Measurements from ENCODE around the gene PGAP6. TPM values are rescaled to one million over a fixed set of nuclear protein-coding genes. Genes with fewer than 3 reads are reported as not detected.

Gene PGAP6
- polyA plus RNA-seq, 1 of the 3 experiments (the other 2 are of a cell fraction), result 133 TPM

DNA sequence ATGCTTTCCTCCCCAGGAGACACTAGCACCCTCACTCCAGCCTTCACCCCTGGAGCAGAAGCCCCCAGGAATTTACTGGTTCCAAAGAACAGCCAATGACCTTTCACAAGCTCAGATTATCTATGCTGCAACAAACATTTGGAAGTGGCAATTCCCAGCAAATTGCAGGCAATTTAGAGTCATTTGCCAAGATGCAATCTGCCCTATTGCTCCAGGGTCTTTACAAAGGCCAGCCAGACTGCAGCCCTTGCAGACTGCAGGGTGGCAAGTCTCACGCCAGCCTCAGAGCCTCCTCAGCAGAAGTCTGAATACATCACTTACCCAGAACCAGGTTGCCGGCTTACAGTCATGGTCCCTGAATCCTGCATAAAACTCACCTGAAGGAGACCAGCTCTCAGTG is 51.0 kb downstream of the PGAP6 start:
- DNase-seq, result peak; percentile 83
- CTCF ChIA-PET, result interaction anchor here (1.2 to 1.7 kb wide), 4 partner anchors 22 to 226 kb away, joined by 3 read pairs; partner anchors contain the start of gene HBQ1
- POLR2A ChIA-PET, result no interaction called here
- no peaks in the 10 kb centered on the region for H3K9me2 ChIP-seq
- H3K27ac ChIP-seq (ENCODE audit: low read depth in 2 of 2, low read length in 1 of 2), result peak overlapping the region in 1 of 2 experiments; percentile 69; a peak in 2 of 4 replicates
- 67% methylated on average over 1 of the region's 2 CpGs for WGBS (ENCODE audit: low lambda C conversion rate)
- peaks cover 87% of the 10 kb centered on the region for H4K20me1 ChIP-seq (ENCODE audit: insufficient read depth)
- H3F3A ChIP-seq (replicated peaks; ENCODE audit: insufficient read depth), result peaks cover 5% of the 10 kb centered on the region
- no peaks in the 10 kb centered on the region for H3K36me3 ChIP-seq (replicated peaks in 1 of 2; ENCODE audit: control insufficient read depth in 1 of 2, insufficient read depth in 2 of 2, low read length in 1 of 2)
- no peak overlapping the region for H3K4me2 ChIP-seq
- TF ChIP-seq CHD2 (IDR thresholded peaks at IDR 0.05; ENCODE audit: low read length, partially characterized antibody) (peak; percentile 46), MXI1 (IDR thresholded peaks at IDR 0.05; ENCODE audit: low read depth, low read length) (peak; percentile 52; the same call in 1 of the 2 replicates), TAF1 (IDR thresholded peaks at IDR 0.05; ENCODE audit: borderline replicate concordance, low read depth, low read length) (no peak), SMC3 (IDR thresholded peaks at IDR 0.05; ENCODE audit: low read depth, low read length) (no peak), NRF1 (IDR thresholded peaks at IDR 0.05; ENCODE audit: low read depth, low read length) (no peak), FOSL2 (IDR thresholded peaks at IDR 0.05; ENCODE audit: borderline replicate concordance, low read depth) (no peak), EP300 (IDR thresholded peaks at IDR 0.05; ENCODE audit: borderline replicate concordance in 1 of 2, low read depth in 1 of 2, low read length in 1 of 2) (peak in 1 of 2 experiments; percentile 77; a peak in 1 of 4 replicates), SIN3A (IDR thresholded peaks at IDR 0.05; ENCODE audit: borderline replicate concordance, low read depth, low read length) (no peak), RCOR1 (IDR thresholded peaks at IDR 0.05; ENCODE audit: low read length) (peak; percentile 88), GATA2 (CRISPR knock-in tag; IDR thresholded peaks at IDR 0.05) (peak; percentile 93), RAD21 (IDR thresholded peaks at IDR 0.05; ENCODE audit: low read length) (0 out of 2 replicates have a peak, but pooled peaks have one; percentile 12), FOXJ3 (CRISPR knock-in tag; IDR thresholded peaks at IDR 0.05) (0 out of 2 replicates have a peak, but pooled peaks have one; percentile 35)
- TF ChIP-seq, protein P1, sequence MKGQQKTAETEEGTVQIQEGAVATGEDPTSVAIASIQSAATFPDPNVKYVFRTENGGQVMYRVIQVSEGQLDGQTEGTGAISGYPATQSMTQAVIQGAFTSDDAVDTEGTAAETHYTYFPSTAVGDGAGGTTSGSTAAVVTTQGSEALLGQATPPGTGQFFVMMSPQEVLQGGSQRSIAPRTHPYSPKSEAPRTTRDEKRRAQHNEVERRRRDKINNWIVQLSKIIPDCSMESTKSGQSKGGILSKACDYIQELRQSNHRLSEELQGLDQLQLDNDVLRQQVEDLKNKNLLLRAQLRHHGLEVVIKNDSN (IDR thresholded peaks at IDR 0.05; ENCODE audit: borderline replicate concordance, low read depth), result no peak
- no peaks in the 10 kb centered on the region for H3K9me3 ChIP-seq
- peaks cover 94% of the 10 kb centered on the region for H3K79me2 ChIP-seq (ENCODE audit: insufficient read depth)
- H3K4me1 ChIP-seq (ENCODE audit: control insufficient read depth in 1 of 2, insufficient read depth in 2 of 2, low read depth in 1 of 2, low read length in 1 of 2), result peaks cover 5 to 30% of the 10 kb centered on the region in 2 experiments; a peak in 2 of 4 replicates
- no peaks in the 10 kb centered on the region for H3K27me3 ChIP-seq (ENCODE audit: insufficient read depth)
- no peak overlapping the region for H3K9ac ChIP-seq
- H3K4me3 ChIP-seq (ENCODE audit: low read depth in 2 of 2, low read length in 1 of 2), result no peak overlapping the region
- no peak overlapping the region for H2AFZ ChIP-seq (ENCODE audit: low read depth)

DNA sequence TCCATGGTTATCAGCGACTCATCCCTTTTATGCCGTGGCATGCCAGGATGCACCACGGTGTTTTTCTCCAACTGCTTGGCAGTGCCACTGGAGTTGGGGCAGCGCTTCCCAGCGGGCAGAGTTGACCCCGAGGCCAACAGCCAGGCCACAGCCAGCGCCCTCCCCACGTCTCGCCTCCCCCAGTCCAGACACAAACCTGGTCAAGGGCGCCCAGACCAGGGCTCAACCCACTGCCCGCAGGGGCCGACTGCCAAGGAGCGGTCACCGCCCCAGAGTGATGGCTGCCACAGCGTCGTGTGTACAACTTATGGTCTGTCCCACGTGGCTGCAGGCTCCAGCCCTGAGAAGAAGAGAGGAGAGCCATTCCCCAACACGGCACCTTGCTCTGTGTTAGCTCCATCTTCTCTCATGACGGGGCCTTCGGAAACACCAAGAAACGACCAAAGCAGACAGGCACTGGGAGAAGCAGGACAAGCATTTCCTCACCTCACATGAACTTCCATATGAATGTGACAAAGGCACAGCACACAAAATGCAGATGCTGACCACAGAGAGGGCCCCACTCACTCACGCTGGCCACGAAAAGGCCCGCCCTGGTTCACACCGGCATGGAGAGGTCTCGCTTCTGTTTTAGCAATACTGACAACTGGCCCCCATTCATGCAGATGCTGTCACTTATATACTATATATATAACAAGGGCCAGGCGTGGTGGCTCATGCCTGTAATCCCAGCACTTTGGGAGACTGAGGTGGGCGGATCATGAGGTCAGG is 56.2 kb downstream of the PGAP6 start:
- Histone ChIP-seq H2AFZ (ENCODE audit: low read depth) (no peak overlapping the region), H3K9ac (no peak overlapping the region), H3K27me3 (ENCODE audit: insufficient read depth) (no peaks in the 10 kb centered on the region), H3F3A (replicated peaks; ENCODE audit: insufficient read depth) (peaks cover 5% of the 10 kb centered on the region), H3K9me2 (no peaks in the 10 kb centered on the region), H3K4me2 (no peak overlapping the region), H3K36me3 (replicated peaks in 1 of 2; ENCODE audit: control insufficient read depth in 1 of 2, insufficient read depth in 2 of 2, low read length in 1 of 2) (no peaks in the 10 kb centered on the region), H3K27ac (ENCODE audit: low read depth in 2 of 2, low read length in 1 of 2) (no peak overlapping the region), H3K4me3 (ENCODE audit: low read depth in 2 of 2, low read length in 1 of 2) (no peak overlapping the region), H4K20me1 (ENCODE audit: insufficient read depth) (peaks cover 85% of the 10 kb centered on the region), H3K4me1 (ENCODE audit: control insufficient read depth in 1 of 2, insufficient read depth in 2 of 2, low read depth in 1 of 2, low read length in 1 of 2) (peaks cover 5 to 23% of the 10 kb centered on the region in 2 experiments; a peak in 2 of 4 replicates), H3K79me2 (ENCODE audit: insufficient read depth) (peaks cover 82% of the 10 kb centered on the region), H3K9me3 (no peaks in the 10 kb centered on the region)
- ChIA-PET POLR2A (no interaction called here), CTCF (no interaction called here)
- 89% methylated on average over 18 of the region's 28 CpGs for WGBS (ENCODE audit: low lambda C conversion rate)
- DNase-seq, result no peak
- TF ChIP-seq NFIC (IDR thresholded peaks at IDR 0.05; ENCODE audit: borderline replicate concordance) (no peak), MXI1 (IDR thresholded peaks at IDR 0.05; ENCODE audit: low read depth, low read length) (no peak), EZH2phosphoT487 (IDR thresholded peaks at IDR 0.05; ENCODE audit: borderline replicate concordance, low read depth) (no peak), SMC3 (IDR thresholded peaks at IDR 0.05; ENCODE audit: low read depth, low read length) (no peak)
- TF ChIP-seq, protein P2, sequence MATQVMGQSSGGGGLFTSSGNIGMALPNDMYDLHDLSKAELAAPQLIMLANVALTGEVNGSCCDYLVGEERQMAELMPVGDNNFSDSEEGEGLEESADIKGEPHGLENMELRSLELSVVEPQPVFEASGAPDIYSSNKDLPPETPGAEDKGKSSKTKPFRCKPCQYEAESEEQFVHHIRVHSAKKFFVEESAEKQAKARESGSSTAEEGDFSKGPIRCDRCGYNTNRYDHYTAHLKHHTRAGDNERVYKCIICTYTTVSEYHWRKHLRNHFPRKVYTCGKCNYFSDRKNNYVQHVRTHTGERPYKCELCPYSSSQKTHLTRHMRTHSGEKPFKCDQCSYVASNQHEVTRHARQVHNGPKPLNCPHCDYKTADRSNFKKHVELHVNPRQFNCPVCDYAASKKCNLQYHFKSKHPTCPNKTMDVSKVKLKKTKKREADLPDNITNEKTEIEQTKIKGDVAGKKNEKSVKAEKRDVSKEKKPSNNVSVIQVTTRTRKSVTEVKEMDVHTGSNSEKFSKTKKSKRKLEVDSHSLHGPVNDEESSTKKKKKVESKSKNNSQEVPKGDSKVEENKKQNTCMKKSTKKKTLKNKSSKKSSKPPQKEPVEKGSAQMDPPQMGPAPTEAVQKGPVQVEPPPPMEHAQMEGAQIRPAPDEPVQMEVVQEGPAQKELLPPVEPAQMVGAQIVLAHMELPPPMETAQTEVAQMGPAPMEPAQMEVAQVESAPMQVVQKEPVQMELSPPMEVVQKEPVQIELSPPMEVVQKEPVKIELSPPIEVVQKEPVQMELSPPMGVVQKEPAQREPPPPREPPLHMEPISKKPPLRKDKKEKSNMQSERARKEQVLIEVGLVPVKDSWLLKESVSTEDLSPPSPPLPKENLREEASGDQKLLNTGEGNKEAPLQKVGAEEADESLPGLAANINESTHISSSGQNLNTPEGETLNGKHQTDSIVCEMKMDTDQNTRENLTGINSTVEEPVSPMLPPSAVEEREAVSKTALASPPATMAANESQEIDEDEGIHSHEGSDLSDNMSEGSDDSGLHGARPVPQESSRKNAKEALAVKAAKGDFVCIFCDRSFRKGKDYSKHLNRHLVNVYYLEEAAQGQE (IDR thresholded peaks at IDR 0.05; ENCODE audit: low read depth, low read length), result no peak
- TF ChIP-seq, protein P3, sequence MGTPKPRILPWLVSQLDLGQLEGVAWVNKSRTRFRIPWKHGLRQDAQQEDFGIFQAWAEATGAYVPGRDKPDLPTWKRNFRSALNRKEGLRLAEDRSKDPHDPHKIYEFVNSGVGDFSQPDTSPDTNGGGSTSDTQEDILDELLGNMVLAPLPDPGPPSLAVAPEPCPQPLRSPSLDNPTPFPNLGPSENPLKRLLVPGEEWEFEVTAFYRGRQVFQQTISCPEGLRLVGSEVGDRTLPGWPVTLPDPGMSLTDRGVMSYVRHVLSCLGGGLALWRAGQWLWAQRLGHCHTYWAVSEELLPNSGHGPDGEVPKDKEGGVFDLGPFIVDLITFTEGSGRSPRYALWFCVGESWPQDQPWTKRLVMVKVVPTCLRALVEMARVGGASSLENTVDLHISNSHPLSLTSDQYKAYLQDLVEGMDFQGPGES (IDR thresholded peaks at IDR 0.05; ENCODE audit: low read depth, low read length), result no peak

All from SK-N-SH (cell line).